ENCODE results near the gene APOA1. TPM values are rescaled to one million over a fixed set of nuclear protein-coding genes. Genes with fewer than 3 reads are reported as not detected.
A peak's percentile ranks its signal among the peaks of the same experiment; 100 is the strongest.

APOA1 gene
- total RNA-seq = 100 to 1,000 TPM in 1 of 2 donors, 10 to 100 TPM in 1; 91.8 to 120 TPM
- polyA plus RNA-seq (2013, experiment 1 of 2) = 75.6 TPM
- polyA plus RNA-seq (2013, experiment 2 of 2) = 63.3 TPM
- long read RNA-seq, experiment 1, transcript APOA1-204 (3 exons, 1,088 nt) = major isoform, 23 of 57 reads
- long read RNA-seq, experiment 1, transcript APOA1-201 (4 exons, 1,227 nt) = minor isoform, 6 of 57 reads
- long read RNA-seq, experiment 1, partial matches to known transcripts = 26 of 57 reads
- long read RNA-seq, experiment 1, other reads (novel, unspliced or antisense) = 1 of 57 reads
- long read RNA-seq, experiment 2, transcript APOA1-204 (3 exons, 1,088 nt) = minor isoform, 18 of 179 reads
- long read RNA-seq, experiment 2, transcript APOA1-201 (4 exons, 1,227 nt) = major isoform, 149 of 179 reads
- long read RNA-seq, experiment 2, partial matches to known transcripts = 3 of 179 reads
- long read RNA-seq, experiment 2, other reads (novel, unspliced or antisense) = 4 of 179 reads
- long read RNA-seq, experiment 3, transcript APOA1-201 (4 exons, 1,227 nt) = major isoform, 86 of 109 reads
- long read RNA-seq, experiment 3, transcript APOA1-204 (3 exons, 1,088 nt) = minor isoform, 18 of 109 reads
- long read RNA-seq, experiment 3, partial matches to known transcripts = 1 of 109 reads
- long read RNA-seq, experiment 3, other reads (novel, unspliced or antisense) = 1 of 109 reads
- long read RNA-seq, experiment 4, transcript APOA1-205 (2 exons, 927 nt) = minor isoform, 8 of 372 reads
- long read RNA-seq, experiment 4, transcript APOA1-204 (3 exons, 1,088 nt) = minor isoform, 20 of 372 reads
- long read RNA-seq, experiment 4, transcript APOA1-202 (4 exons, 932 nt) = minor isoform, 10 of 372 reads
- long read RNA-seq, experiment 4, transcript APOA1-201 (4 exons, 1,227 nt) = major isoform, 323 of 372 reads
- long read RNA-seq, experiment 4, partial matches to known transcripts = 2 of 372 reads
- long read RNA-seq, experiment 4, other reads (novel, unspliced or antisense) = 8 of 372 reads

GRCh38 chr11:116837231-116838091 is at the start of gene APOA1:
Gene APOA1, minus strand, starts transcription at chr11:116837622. Its CDS starts 235 bp downstream, at chr11:116837387.
- H3K4me3 Mint-ChIP-seq = peak within 1 kb of the TSS; percentile 31
- DNase-seq = peak; percentile 77

GRCh38 chr11:116885951-116886655 is 48.7 kb upstream of the APOA1 start:
- Histone ChIP-seq H3K9me3 (ENCODE audit: control insufficient read depth, low read length) (no peaks in the 10 kb centered on the region), H3K4me3 (ENCODE audit: low read length) (no peak overlapping the region), H3K4me1 (ENCODE audit: control insufficient read depth, insufficient read depth, low read length) (no peaks in the 10 kb centered on the region), H3K27me3 (ENCODE audit: control insufficient read depth, insufficient read depth, low read length, poor library complexity, severe bottlenecking) (no peaks in the 10 kb centered on the region), H3K36me3 (ENCODE audit: control insufficient read depth, insufficient read depth, low read length) (peaks cover 5% of the 10 kb centered on the region), H3K9ac (ENCODE audit: extremely low read depth, low read length, poor library complexity, severe bottlenecking) (no peak overlapping the region), H3K27ac (ENCODE audit: low read depth, low read length) (no peak overlapping the region)
- H3K9me3 Mint-ChIP-seq = no peaks in the 10 kb centered on the region
- DNase-seq = no peak
- H3K27me3 Mint-ChIP-seq (ENCODE audit: insufficient read depth) = no peaks in the 10 kb centered on the region
- no peak for TF ChIP-seq CTCF (conservative IDR thresholded peaks at IDR 0.05)
- H3K27ac Mint-ChIP-seq = no peak overlapping the region
- peaks cover 14% of the 10 kb centered on the region for H3K36me3 Mint-ChIP-seq (ENCODE audit: low read depth)
- H3K4me3 Mint-ChIP-seq = no peak overlapping the region
- no peaks in the 10 kb centered on the region for H3K4me1 Mint-ChIP-seq
- 96 to 98% methylated on average over 4 to 5 of the region's 5 CpGs for WGBS, 2 experiments (ENCODE audit: insufficient coverage in 1 of 2, insufficient read length in 1 of 2)

More at GRCh38 chr11:116837231-116838091, at the start of gene APOA1:
- 60 to 70% methylated on average over 4 to 17 of the region's 19 CpGs for WGBS, 2 experiments (ENCODE audit: insufficient coverage in 1 of 2, insufficient read length in 1 of 2)
- Mint-ChIP-seq H3K27me3 (ENCODE audit: insufficient read depth) (peaks cover 7% of the 10 kb centered on the region), H3K27ac (peak within 1 kb of the TSS; percentile 91), H3K36me3 (ENCODE audit: low read depth) (peaks cover 2% of the 10 kb centered on the region), H3K4me1 (peaks cover 45% of the 10 kb centered on the region), H3K9me3 (no peaks in the 10 kb centered on the region)
- Histone ChIP-seq H3K4me1 (ENCODE audit: control insufficient read depth, insufficient read depth, low read length) (peaks cover 24% of the 10 kb centered on the region), H3K4me3 (ENCODE audit: low read length) (peak within 1 kb of the TSS; percentile 56), H3K9me3 (ENCODE audit: control insufficient read depth, low read length) (no peaks in the 10 kb centered on the region), H3K27ac (ENCODE audit: low read depth, low read length) (peak within 1 kb of the TSS; percentile 55), H3K9ac (ENCODE audit: extremely low read depth, low read length, poor library complexity, severe bottlenecking) (no peak within 1 kb of the TSS), H3K27me3 (ENCODE audit: control insufficient read depth, insufficient read depth, low read length, poor library complexity, severe bottlenecking) (no peaks in the 10 kb centered on the region), H3K36me3 (ENCODE audit: control insufficient read depth, insufficient read depth, low read length) (no peaks in the 10 kb centered on the region)
- no peak for TF ChIP-seq CTCF (conservative IDR thresholded peaks at IDR 0.05)
